Heart right ventricle (tissue), 16 donors: ENCODE measurements around the gene PEMT. TPM values are rescaled to one million over a fixed set of nuclear protein-coding genes. Genes with fewer than 3 reads are reported as not detected.

Source experiments
- ATAC-seq, 8 donors: fragments of 200-7000 bp; cut with Tn5 transposase; one replicate each; pipeline ENCODE4 v1.9.1; 2020; ENCODE audit warnings: mild to moderate bottlenecking in 8 of 8, moderate library complexity in 8 of 8, moderate number of reproducible peaks in 1 of 8
- DNase-seq, 2 donors: peaks; one replicate each; pipeline ENCODE4 v3.0.0-alpha.2; 2020
- H3K27ac ChIP-seq, 10 donors: fragments of 200-600 bp; sonication (generic) in 2 of 10; one replicate each; pipeline versions ENCODE4 v1.5.0 to v1.8.0; 2020 to 2022; ENCODE audit warnings: mild to moderate bottlenecking in 3 of 10
- H3K27me3 ChIP-seq, 7 donors: fragments of 200-600 bp; one replicate each; pipeline ENCODE4 v1.8.0; 2021 to 2022; ENCODE audit warnings: mild to moderate bottlenecking in 2 of 7
- H3K36me3 ChIP-seq, 9 donors: fragments of 200-600 bp; sonication (generic) in 1 of 9; one replicate each; pipeline versions ENCODE4 v1.5.0 to v1.8.0; 2020 to 2022; ENCODE audit warnings: mild to moderate bottlenecking in 2 of 9
- H3K4me1 ChIP-seq, 9 donors: fragments of 200-600 bp; sonication (generic) in 1 of 9; one replicate each; pipeline versions ENCODE4 v1.5.0 to v1.8.0; 2020 to 2022; ENCODE audit warnings: mild to moderate bottlenecking in 4 of 9
- H3K4me3 ChIP-seq, 10 donors: fragments of 200-600 bp; sonication (generic) in 2 of 10; one replicate each; pipeline versions ENCODE4 v1.5.0 to v1.8.0; 2020 to 2022; ENCODE audit warnings: mild to moderate bottlenecking in 7 of 10, moderate library complexity in 2 of 10
- H3K9me3 ChIP-seq, 11 donors: fragments of 200-600 bp in 10 of 11; sonication (generic) in 2 of 11; one replicate each; pipeline versions ENCODE4 v1.5.0 to v1.8.0; 2013 to 2022; ENCODE audit warnings: mild to moderate bottlenecking in 2 of 11, control low read depth in 1 of 11, moderate library complexity in 1 of 11
- WGBS, 2 donors: extraction: QIAGEN DNeasy Blood & Tissue Kit; methylation state at CpG; one replicate each; pipeline ENCODE4 v1.1.7; 2013; ENCODE audit warnings: inconsistent platforms in 1 of 2; 5-methylcytosine and 5-hydroxymethylcytosine counted together
- intact Hi-C, 10 donors: fragments of 100-400 bp; cut with DNase I; formaldehyde crosslinking; loops; one replicate each; pipeline versions ENCODE4 v1.11.1 to v1.14.2; 2022
- polyA plus RNA-seq, 2 donors: library from polyadenylated mRNA; stranded (reverse); fragments of 200-250 nt; gene quantifications; one replicate each; pipeline ENCODE4 v1.2.3, GENCODE V29; 2013
- total RNA-seq, 10 donors: library from RNA; stranded (reverse); fragmentation: NEBNext Ultra II Directional in 3 of 10; extraction: Animal tissue kit (Norgen Biotek cat#: 25700) in 3 of 10; gene quantifications; one replicate each; pipeline versions ENCODE4 v1.2.1 to v1.2.4, GENCODE V29; 2021 to 2023
- TF ChIP-seq, protein P1 (sequence below), 9 donors: fragments of 200-600 bp; sonication (generic) in 2 of 9; IDR thresholded peaks; one replicate each; pipeline versions ENCODE4 v1.5.0 to v1.8.0; 2021 to 2022; ENCODE audit warnings: antibody characterized with exemption in 9 of 9, mild to moderate bottlenecking in 5 of 9, moderate library complexity in 1 of 9
- donor health status: Arrhythmogenic right ventricular cardiomyopathy.
- donor health status: ischemic (EF 13 %, LVEDD 7.1; RV severe dilation, severe dysfunction).
- donor health status: healthy with polysubstance abuse.
- donor health status: DM: no; HTN: yes; CAD: no.
- donor health status: DM: no; HTN: no; CAD: no.
- donor health status: ischemic (EF 25% LVEDD 6.9; RV normal size, moderate dysfunction).
- donor health status: ischemic (EF 25% LVEDD 5.7; RV mildly dilated, moderate dysfunction).
- donor health status: healthy.
- donor health status: DM: yes; HTN: yes; CAD: no.
- donor health status: Ischemic cardiomyopathy.
- donor health status: ischemic (EF 35%, LVEDD 5.7; RV mildly dilated, moderate dysfunction).
- donor health status: nonischemic (EF 11% LVEDD 7.7; RV severe dilation, severe dysfunction).
- donor health status: DM: yes; HTN: yes; CAD: no.
- donor health status: PGD.
- donor health status: ischemic (EF 29% LVEDD 5.4; RV normal size, mild dysfunction).
- donor health status: nonischemic (EF 23%, LVEDD 6.1; RV moderate dilation, normal function).

Gene PEMT
- total and polyA plus RNA-seq, 12 donors: 13.5 to 55.2 (median 22.0) TPM

DNA sequence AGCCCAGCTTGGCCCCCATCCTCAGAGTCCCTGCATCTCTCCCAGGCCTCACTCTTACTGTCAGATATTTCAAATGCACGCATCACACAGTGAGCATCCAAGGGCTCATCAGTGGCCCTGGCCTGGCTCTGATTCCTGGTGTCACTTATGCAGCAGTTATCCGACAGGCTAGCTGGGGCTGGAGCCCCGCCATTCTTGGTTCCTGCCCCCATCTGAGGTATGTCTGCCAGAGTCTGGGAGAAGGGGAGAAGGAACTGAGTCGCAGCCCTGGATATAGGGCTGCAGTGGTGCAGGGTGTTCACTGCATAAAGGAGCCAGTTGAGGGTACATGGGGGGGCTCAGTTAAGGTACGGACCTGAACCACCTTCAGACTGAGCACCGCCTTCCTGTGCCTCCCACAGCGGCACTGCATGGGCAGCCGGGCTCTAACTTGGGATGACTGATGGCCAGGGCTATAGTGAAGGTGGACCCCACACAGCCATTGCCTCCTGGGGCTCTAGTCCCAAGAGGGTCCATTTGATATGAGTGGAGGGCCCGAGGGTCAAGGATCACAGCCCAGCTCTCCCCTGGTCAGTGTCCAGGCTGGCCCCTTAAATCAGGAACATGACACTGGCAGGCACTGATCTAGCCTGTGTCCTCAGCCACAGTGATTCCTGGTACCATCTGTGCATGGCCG lies 93.5 kb downstream of the PEMT start:
- 92 to 95% methylated on average over 10 of the region's 10 CpGs for WGBS, 2 donors
- TF ChIP-seq, protein P1, sequence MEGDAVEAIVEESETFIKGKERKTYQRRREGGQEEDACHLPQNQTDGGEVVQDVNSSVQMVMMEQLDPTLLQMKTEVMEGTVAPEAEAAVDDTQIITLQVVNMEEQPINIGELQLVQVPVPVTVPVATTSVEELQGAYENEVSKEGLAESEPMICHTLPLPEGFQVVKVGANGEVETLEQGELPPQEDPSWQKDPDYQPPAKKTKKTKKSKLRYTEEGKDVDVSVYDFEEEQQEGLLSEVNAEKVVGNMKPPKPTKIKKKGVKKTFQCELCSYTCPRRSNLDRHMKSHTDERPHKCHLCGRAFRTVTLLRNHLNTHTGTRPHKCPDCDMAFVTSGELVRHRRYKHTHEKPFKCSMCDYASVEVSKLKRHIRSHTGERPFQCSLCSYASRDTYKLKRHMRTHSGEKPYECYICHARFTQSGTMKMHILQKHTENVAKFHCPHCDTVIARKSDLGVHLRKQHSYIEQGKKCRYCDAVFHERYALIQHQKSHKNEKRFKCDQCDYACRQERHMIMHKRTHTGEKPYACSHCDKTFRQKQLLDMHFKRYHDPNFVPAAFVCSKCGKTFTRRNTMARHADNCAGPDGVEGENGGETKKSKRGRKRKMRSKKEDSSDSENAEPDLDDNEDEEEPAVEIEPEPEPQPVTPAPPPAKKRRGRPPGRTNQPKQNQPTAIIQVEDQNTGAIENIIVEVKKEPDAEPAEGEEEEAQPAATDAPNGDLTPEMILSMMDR (IDR thresholded peaks at IDR 0.05): no peak
- no peak overlapping the region for H3K4me3 ChIP-seq
- H3K27ac ChIP-seq: no peak overlapping the region
- ATAC-seq (no peak), DNase-seq (no peak)
- intact Hi-C loops: loop anchor here (2.0 to 10.0 kb wide), 12 partner anchors 53 to 147 kb away; no protein-coding TSS in a partner anchor
- H3K36me3 ChIP-seq: peaks cover 0 to 1% (median 0%) of the 10 kb centered on the region in 9 donors
- peaks cover 0 to 22% (median 0%) of the 10 kb centered on the region in 7 donors for H3K27me3 ChIP-seq
- H3K4me1 ChIP-seq: peaks cover 9 to 38% (median 28%) of the 10 kb centered on the region in 9 donors
- no peaks in the 10 kb centered on the region for H3K9me3 ChIP-seq

DNA sequence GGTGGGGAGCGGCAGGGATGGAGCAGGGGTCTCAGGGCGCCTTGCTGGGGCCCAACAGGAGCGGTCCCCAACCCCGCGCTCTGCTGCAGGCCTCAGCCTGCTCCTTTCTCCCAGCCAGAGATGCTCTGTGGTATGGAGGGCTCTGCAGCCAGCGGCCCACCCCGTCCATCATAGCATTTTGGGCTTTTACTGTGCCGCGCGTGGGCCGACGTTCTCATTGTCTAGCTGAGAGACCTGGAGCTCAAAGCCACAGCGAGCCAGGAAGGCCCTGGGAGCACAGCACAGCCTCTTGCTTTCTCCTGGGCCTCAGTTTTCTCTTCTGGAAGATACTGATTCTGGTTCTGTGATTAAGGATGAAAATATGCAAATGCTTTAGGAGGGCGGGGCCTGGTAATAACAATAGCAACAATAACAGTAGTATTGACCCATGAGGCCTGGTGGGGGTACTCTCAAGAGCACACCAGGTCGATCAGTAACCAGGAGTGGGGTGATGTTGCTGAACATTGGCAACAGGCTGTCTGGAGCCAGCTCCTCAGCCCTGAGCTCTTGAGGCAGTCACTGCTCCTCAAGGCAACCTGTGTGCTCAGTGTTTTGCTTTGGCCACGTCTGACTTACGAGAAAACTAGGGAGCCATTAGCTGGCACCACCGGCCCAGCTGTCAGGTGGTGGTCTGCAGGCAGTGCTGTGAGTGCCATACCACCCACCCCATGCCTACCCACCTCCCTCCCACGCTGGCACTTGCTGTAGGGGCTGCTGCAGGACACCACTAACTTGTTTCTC lies 94.3 kb downstream of the PEMT start:
- H3K27ac ChIP-seq: peak overlapping the region in 9 of 10 donors; percentile 83 to 97 (median 91)
- WGBS, 2 donors: 45 to 49% methylated on average over 17 to 19 of the region's 19 CpGs
- H3K4me1 ChIP-seq: peaks cover 9 to 46% (median 35%) of the 10 kb centered on the region in 9 donors
- peaks cover 0 to 22% (median 0%) of the 10 kb centered on the region in 7 donors for H3K27me3 ChIP-seq
- intact Hi-C loops: loop anchor here (2.0 to 10.0 kb wide), 11 partner anchors 54 to 148 kb away; no protein-coding TSS in a partner anchor
- TF ChIP-seq, protein P1 (IDR thresholded peaks at IDR 0.05): peak in 6 of 9 donors; percentile 1 to 36 (median 10)
- H3K4me3 ChIP-seq: peak overlapping the region in 9 of 10 donors; percentile 48 to 75 (median 68)
- DNase-seq: no peak
- peaks cover 0 to 8% (median 5%) of the 10 kb centered on the region in 9 donors for H3K36me3 ChIP-seq
- no peak for ATAC-seq
- no peaks in the 10 kb centered on the region for H3K9me3 ChIP-seq

DNA sequence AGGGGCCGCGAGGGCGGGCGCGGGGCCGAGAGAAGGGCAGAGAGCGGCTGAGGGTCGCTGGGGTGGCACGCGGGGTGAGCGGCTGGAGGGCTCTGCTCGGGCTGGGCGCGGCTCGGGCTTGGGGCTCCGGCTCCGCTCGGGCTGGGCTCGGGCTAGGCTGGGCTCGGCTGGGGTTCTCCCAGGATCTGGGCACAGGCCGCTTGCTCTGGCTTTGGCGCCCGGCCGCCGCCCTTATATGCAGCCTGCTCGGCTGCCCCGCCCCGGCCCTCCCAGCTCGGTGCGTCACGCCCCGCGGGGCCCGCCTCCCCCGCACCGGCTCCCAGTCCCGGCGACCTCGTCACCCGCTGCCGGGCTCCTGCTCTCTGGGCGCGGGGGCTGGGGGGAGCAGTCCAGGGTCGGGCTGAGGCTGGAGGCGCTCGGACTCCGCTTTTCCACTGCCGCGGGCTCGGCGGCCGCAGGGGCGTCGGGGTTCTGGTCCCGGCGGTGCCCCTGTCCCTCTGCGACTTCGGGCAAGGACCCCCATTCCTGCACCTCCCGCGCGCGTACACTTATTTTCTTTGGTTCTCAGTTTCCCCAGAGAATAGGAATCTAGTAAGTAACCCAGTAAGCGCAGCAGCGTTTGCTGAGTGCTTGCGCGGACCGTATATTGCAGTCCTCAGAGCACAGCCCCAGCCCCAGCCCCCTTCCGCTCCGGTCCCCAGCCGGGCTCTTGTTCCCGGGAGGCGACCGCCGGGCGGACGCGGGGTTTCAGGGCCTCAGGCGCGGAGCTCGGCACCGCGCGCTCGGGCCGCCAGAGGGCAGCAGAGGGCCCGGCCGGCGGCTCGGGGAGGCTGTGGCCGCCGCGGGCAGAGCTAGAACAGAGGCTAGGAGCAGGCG lies 95.1 kb downstream of the PEMT start, which contains the start of gene RASD1:
Gene RASD1 (minus strand): TSS at position 207 of the 876 bp plus-strand sequence. CDS start 214 bp downstream, outside the sequence.
- intact Hi-C loops: loop anchor here (1.0 to 10.0 kb wide), 15 partner anchors 54 to 148 kb away; no protein-coding TSS in a partner anchor
- H3K4me3 ChIP-seq: peak within 1 kb of the TSS; percentile 38 to 75 (median 66)
- WGBS, 2 donors: 0% methylated on average over 92 to 93 of the region's 93 CpGs
- ATAC-seq: peak; percentile 88 to 95 (median 92)
- H3K27me3 ChIP-seq: peaks cover 0 to 22% (median 0%) of the 10 kb centered on the region in 7 donors
- DNase-seq: peak; percentile 89 to 94
- TF ChIP-seq, protein P1 (IDR thresholded peaks at IDR 0.05): peak; percentile 93 to 100 (median 98)
- H3K4me1 ChIP-seq: peaks cover 9 to 54% (median 41%) of the 10 kb centered on the region in 9 donors
- peak within 1 kb of the TSS; percentile 83 to 97 (median 90) for H3K27ac ChIP-seq
- H3K9me3 ChIP-seq: no peaks in the 10 kb centered on the region
- peaks cover 0 to 16% (median 13%) of the 10 kb centered on the region in 9 donors for H3K36me3 ChIP-seq
